Parathyroid adenoma (tissue), 2 donors: ENCODE measurements around the gene AIPL1.

ENCODE experiments used
- H2AFZ ChIP-seq: fragments of 300-600 bp; sonication (generic); one replicate; pipeline ENCODE4 v1.7.0; 2017; ENCODE audit warnings: antibody characterized with exemption, mild to moderate bottlenecking
- H3K27ac ChIP-seq: fragments of 300-600 bp; sonication (generic); one replicate; pipeline ENCODE4 v1.7.0; 2017
- H3K27me3 ChIP-seq: fragments of 300-600 bp; sonication (generic); one replicate; pipeline ENCODE4 v1.7.0; 2017; ENCODE audit warnings: low read length; ENCODE audit not compliant: control insufficient read depth, insufficient read depth
- H3K36me3 ChIP-seq: fragments of 300-600 bp; sonication (generic); one replicate; pipeline ENCODE4 v1.7.0; 2017; ENCODE audit warnings: low read length; ENCODE audit not compliant: control insufficient read depth, insufficient read depth
- H3K4me1 ChIP-seq: fragments of 300-600 bp; sonication (generic); one replicate; pipeline ENCODE4 v1.7.0; 2017; ENCODE audit warnings: control low read depth
- H3K4me2 ChIP-seq: fragments of 300-600 bp; sonication (generic); one replicate; pipeline ENCODE4 v1.7.0; 2017; ENCODE audit warnings: low read length
- H3K4me3 ChIP-seq: fragments of 300-600 bp; sonication (generic); one replicate; pipeline ENCODE4 v1.7.0; 2017; ENCODE audit warnings: low read depth, low read length
- H3K79me2 ChIP-seq: fragments of 300-600 bp; sonication (generic); one replicate; pipeline ENCODE4 v1.7.0; 2017; ENCODE audit warnings: control low read depth
- H3K9ac ChIP-seq: fragments of 300-600 bp; sonication (generic); one replicate; pipeline ENCODE4 v1.7.0; 2017; ENCODE audit warnings: mild to moderate bottlenecking
- H3K9me3 ChIP-seq: fragments of 300-600 bp; sonication (generic); one replicate; pipeline ENCODE4 v1.7.0; 2017; ENCODE audit warnings: low read length; ENCODE audit not compliant: control insufficient read depth
- CTCF ChIP-seq: fragments of 300-600 bp; sonication (generic); IDR thresholded peaks from one replicate; pipeline ENCODE4 v1.7.0; 2017; ENCODE audit warnings: antibody characterized with exemption, mild to moderate bottlenecking
- donor health status: primary hyperparathyroidism.

The AIPL1 gene

GRCh38 chr17:6376931-6377361, 58.0 kb downstream of the AIPL1 start:
- Histone ChIP-seq H3K36me3 (no peaks in the 10 kb centered on the region), H2AFZ (no peak overlapping the region), H3K27ac (no peak overlapping the region), H3K4me1 (peaks cover 9% of the 10 kb centered on the region), H3K27me3 (no peaks in the 10 kb centered on the region), H3K9me3 (no peaks in the 10 kb centered on the region), H3K4me2 (no peak overlapping the region), H3K9ac (no peak overlapping the region), H3K79me2 (no peaks in the 10 kb centered on the region), H3K4me3 (no peak overlapping the region)
- no peak for TF ChIP-seq CTCF

GRCh38 chr17:6374761-6375312, 60.1 kb downstream of the AIPL1 start:
- Histone ChIP-seq H3K4me3 (no peak overlapping the region), H2AFZ (no peak overlapping the region), H3K27me3 (no peaks in the 10 kb centered on the region), H3K4me1 (peaks cover 9% of the 10 kb centered on the region), H3K79me2 (no peaks in the 10 kb centered on the region), H3K27ac (no peak overlapping the region), H3K4me2 (no peak overlapping the region), H3K9me3 (no peaks in the 10 kb centered on the region), H3K9ac (no peak overlapping the region), H3K36me3 (no peaks in the 10 kb centered on the region)
- no peak for TF ChIP-seq CTCF

- no peak overlapping the region for H2AFZ ChIP-seq
- TF ChIP-seq CTCF = no peak
- H3K4me3 ChIP-seq = no peak overlapping the region
- H3K4me1 ChIP-seq = peaks cover 9% of the 10 kb centered on the region
- H3K79me2 ChIP-seq = no peaks in the 10 kb centered on the region
- no peaks in the 10 kb centered on the region for H3K36me3 ChIP-seq
- H3K27ac ChIP-seq = no peak overlapping the region
- H3K9me3 ChIP-seq = no peaks in the 10 kb centered on the region
- no peak overlapping the region for H3K4me2 ChIP-seq
- H3K27me3 ChIP-seq = no peaks in the 10 kb centered on the region
- H3K9ac ChIP-seq = no peak overlapping the region
These were observed 60.6 kb downstream of the AIPL1 start for GRCh38 chr17:6374271-6374691.
